Breast epithelium (tissue), 4 donors: ENCODE data around the gene SMARCAL1. TPM values are rescaled to one million over a fixed set of nuclear protein-coding genes. Genes with fewer than 3 reads are reported as not detected.

Source experiments
- DNase-seq, 2 donors: peaks; one replicate each; pipeline ENCODE4 v3.0.0-alpha.2; 2019; ENCODE audit warnings: low spot score in 2 of 2
- H3K27ac ChIP-seq, 2 donors: fragments of 200-600 bp; sonication (generic) in 1 of 2; one replicate each; pipeline ENCODE4 v1.5.1; 2016 to 2019; ENCODE audit warnings: mild to moderate bottlenecking in 1 of 2
- H3K27me3 ChIP-seq, 2 donors: fragments of 200-600 bp; sonication (generic) in 1 of 2; one replicate each; pipeline versions ENCODE4 v1.5.1 to v1.6.0; 2017 to 2019; ENCODE audit warnings: control low read depth in 1 of 2, mild to moderate bottlenecking in 1 of 2
- H3K36me3 ChIP-seq: fragments of 200-600 bp; one replicate; pipeline ENCODE4 v1.5.1; 2019
- H3K4me1 ChIP-seq, 2 donors: fragments of 200-600 bp; sonication (generic); one replicate each; pipeline ENCODE4 v1.5.1; 2016 to 2019; ENCODE audit warnings: control low read depth in 1 of 2
- H3K4me3 ChIP-seq, 3 donors: fragments of 200-600 bp; sonication (generic); 1 replicate in 2 of 3; 2 replicates in 1 of 3; pipeline ENCODE4 v1.5.1; 2016 to 2019; ENCODE audit warnings: mild to moderate bottlenecking in 3 of 3, moderate library complexity in 2 of 3
- H3K9me3 ChIP-seq, 2 donors: fragments of 200-600 bp; sonication (generic) in 1 of 2; one replicate each; pipeline ENCODE4 v1.5.1; 2016 to 2019; ENCODE audit warnings: control low read depth in 1 of 2
- POLR2A ChIP-seq: fragments of 450-650 bp; IDR thresholded peaks from one replicate; pipeline ENCODE4 v1.6.1; 2016; ENCODE audit warnings: antibody characterized with exemption, mild to moderate bottlenecking, moderate library complexity
- POLR2AphosphoS5 ChIP-seq, 3 donors: sonication (generic); formaldehyde crosslinking; IDR thresholded peaks; one replicate each; pipeline ENCODE4 v1.6.1; 2017; ENCODE audit warnings: antibody characterized with exemption in 3 of 3
- intact Hi-C: fragments of 100-400 bp; cut with DNase I; formaldehyde crosslinking; loops from one replicate; pipeline ENCODE4 v1.15.1; 2023; ENCODE audit warnings: low total_unique reads
- total RNA-seq, 3 donors: library from RNA; depleted of rRNA; stranded (reverse); fragments of >200 nt; gene quantifications; one replicate each; pipeline ENCODE4 v1.1.0, GENCODE V29; 2016
- TF ChIP-seq, protein P1 (sequence below), 3 donors: fragments of 450-650 bp; IDR thresholded peaks; one replicate each; pipeline ENCODE4 v1.5.1; 2016 to 2017; ENCODE audit warnings: antibody characterized with exemption in 3 of 3, mild to moderate bottlenecking in 3 of 3, moderate library complexity in 3 of 3

The SMARCAL1 gene
- total RNA-seq, 3 donors from 2014 or later = 12.0 to 28.1 (median 20.6) TPM

DNA sequence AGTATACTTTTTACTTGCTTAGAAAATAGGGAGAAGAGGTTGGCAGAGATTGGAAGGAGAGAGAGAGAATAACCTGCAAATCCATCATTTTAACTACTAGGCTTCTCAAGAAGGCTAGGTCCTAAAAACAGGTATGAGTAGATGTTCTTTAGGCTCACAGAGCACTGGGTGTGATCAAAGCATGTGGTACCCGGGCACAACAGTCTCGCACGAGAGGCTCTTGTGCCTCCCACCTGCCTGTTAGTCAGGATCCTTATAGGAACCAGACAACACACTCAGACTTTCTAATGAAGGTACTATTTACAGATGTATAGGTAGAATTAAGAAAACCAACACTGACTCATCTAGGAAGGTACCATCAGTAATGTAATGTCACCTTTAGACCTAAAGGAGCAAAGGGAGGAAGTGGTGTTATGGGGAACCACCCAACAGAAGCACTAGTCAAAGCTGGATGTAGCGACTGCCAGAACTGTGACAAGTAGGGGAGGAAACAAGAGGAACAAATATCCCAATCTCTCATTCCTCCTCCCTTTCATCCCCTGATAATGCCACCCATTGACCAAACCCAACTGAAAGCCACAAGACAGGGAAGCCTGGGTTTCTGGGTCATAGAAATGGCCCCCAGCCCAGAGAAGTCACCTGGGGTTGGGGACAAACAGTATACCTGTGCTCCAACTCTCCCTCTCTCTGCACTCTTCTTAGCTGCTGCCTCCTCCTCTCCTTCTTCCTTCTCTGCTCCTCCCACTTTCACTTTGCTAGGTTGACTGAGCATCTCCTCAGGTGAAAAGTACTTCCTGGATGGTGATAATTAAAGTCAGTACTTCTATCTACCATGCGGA, 24.0 kb upstream of the SMARCAL1 start:
- Histone ChIP-seq H3K9me3 (peaks cover 0 to 3% of the 10 kb centered on the region in 2 donors), H3K4me3 (no peak overlapping the region), H3K36me3 (no peaks in the 10 kb centered on the region), H3K4me1 (no peaks in the 10 kb centered on the region), H3K27ac (no peak overlapping the region), H3K27me3 (no peaks in the 10 kb centered on the region)
- no peak for DNase-seq
- TF ChIP-seq POLR2AphosphoS5 (IDR thresholded peaks at IDR 0.05) = no peak
- TF ChIP-seq POLR2A = no peak
- TF ChIP-seq, protein P1, sequence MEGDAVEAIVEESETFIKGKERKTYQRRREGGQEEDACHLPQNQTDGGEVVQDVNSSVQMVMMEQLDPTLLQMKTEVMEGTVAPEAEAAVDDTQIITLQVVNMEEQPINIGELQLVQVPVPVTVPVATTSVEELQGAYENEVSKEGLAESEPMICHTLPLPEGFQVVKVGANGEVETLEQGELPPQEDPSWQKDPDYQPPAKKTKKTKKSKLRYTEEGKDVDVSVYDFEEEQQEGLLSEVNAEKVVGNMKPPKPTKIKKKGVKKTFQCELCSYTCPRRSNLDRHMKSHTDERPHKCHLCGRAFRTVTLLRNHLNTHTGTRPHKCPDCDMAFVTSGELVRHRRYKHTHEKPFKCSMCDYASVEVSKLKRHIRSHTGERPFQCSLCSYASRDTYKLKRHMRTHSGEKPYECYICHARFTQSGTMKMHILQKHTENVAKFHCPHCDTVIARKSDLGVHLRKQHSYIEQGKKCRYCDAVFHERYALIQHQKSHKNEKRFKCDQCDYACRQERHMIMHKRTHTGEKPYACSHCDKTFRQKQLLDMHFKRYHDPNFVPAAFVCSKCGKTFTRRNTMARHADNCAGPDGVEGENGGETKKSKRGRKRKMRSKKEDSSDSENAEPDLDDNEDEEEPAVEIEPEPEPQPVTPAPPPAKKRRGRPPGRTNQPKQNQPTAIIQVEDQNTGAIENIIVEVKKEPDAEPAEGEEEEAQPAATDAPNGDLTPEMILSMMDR (IDR thresholded peaks at IDR 0.05) = no peak
- intact Hi-C loops = no loop called here

GRCh38 chr2:216389570-216389969, 22.7 kb upstream of the SMARCAL1 start:
- peaks cover 0 to 3% of the 10 kb centered on the region in 2 donors for H3K9me3 ChIP-seq
- no peaks in the 10 kb centered on the region for H3K4me1 ChIP-seq
- no peaks in the 10 kb centered on the region for H3K36me3 ChIP-seq
- intact Hi-C loops = no loop called here
- H3K27me3 ChIP-seq = no peaks in the 10 kb centered on the region
- TF ChIP-seq, protein P1 (IDR thresholded peaks at IDR 0.05) = no peak
- TF ChIP-seq POLR2A (no peak), POLR2AphosphoS5 (IDR thresholded peaks at IDR 0.05) (no peak)
- no peak for DNase-seq
- no peak overlapping the region for H3K27ac ChIP-seq
- H3K4me3 ChIP-seq = no peak overlapping the region

DNA sequence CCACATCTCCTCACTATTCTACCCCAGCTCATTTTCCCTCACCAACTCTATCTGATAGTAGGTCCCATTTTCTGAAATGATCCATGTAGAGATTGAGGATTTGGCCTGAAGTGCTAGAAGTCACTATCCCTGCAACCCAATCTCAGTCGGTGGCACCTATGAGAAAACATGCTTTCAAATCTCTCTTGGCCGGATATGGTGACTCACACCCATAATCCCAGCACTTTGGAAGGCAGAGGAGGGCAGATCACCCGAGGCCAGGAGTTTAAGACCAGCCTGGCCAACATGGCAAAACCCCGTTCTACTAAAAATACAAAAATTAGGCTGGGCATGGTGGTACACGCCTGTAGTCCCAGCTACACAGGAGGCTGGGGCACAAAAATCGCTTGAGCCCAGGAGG, 20.9 kb upstream of the SMARCAL1 start:
- Histone ChIP-seq H3K9me3 (peaks cover 0 to 3% of the 10 kb centered on the region in 2 donors), H3K4me3 (no peak overlapping the region), H3K27me3 (no peaks in the 10 kb centered on the region), H3K27ac (no peak overlapping the region), H3K4me1 (no peaks in the 10 kb centered on the region), H3K36me3 (no peaks in the 10 kb centered on the region)
- TF ChIP-seq, protein P1 (IDR thresholded peaks at IDR 0.05) = no peak
- TF ChIP-seq POLR2AphosphoS5 (IDR thresholded peaks at IDR 0.05) (no peak), POLR2A (no peak)
- no peak for DNase-seq
- intact Hi-C loops = no loop called here

GRCh38 chr2:216392018-216392562, 20.2 kb upstream of the SMARCAL1 start:
- Histone ChIP-seq H3K27me3 (no peaks in the 10 kb centered on the region), H3K4me3 (no peak overlapping the region), H3K27ac (no peak overlapping the region), H3K4me1 (no peaks in the 10 kb centered on the region), H3K36me3 (no peaks in the 10 kb centered on the region), H3K9me3 (peaks cover 0 to 3% of the 10 kb centered on the region in 2 donors)
- no peak for DNase-seq
- intact Hi-C loops = no loop called here
- TF ChIP-seq POLR2A (no peak), POLR2AphosphoS5 (IDR thresholded peaks at IDR 0.05) (no peak)
- TF ChIP-seq, protein P1 (IDR thresholded peaks at IDR 0.05) = no peak
